GM19043 (cell line): ENCODE measurements around the gene DGCR6.
"Not testable (repeated sequence)": the region's sequence is repeated elsewhere in the genome, so short reads cannot be mapped to it uniquely, and the experiment has no call there.

ENCODE experiments used
- ATAC-seq: cut with Tn5 transposase; IDR thresholded peaks from one replicate; pipeline ENCODE4 v1.9.1; 2021; ENCODE audit warnings: low read depth; ENCODE audit not compliant: unreplicated experiment

The DGCR6 gene

GRCh38 chr22:18929459-18929858, 23.3 kb downstream of the DGCR6 start:
- ATAC-seq = no peak

- ATAC-seq = no peak
Observed at GRCh38 chr22:18931905-18932652, 26.0 kb downstream of the DGCR6 start.

GRCh38 chr22:18933914-18934313, 27.8 kb downstream of the DGCR6 start:
- ATAC-seq = no peak

- ATAC-seq = not testable (repeated sequence)
Observed at GRCh38 chr22:18934688-18935087, 28.6 kb downstream of the DGCR6 start.

- ATAC-seq = no peak
Observed at GRCh38 chr22:18935889-18936529, 29.9 kb downstream of the DGCR6 start, which contains the start of gene PRODH. PRODH (minus strand) TSS chr22:18936293; CDS start chr22:18936287, 6 bp downstream.

- not testable (repeated sequence) for ATAC-seq
Observed at GRCh38 chr22:18938691-18939090, 32.6 kb downstream of the DGCR6 start.

- ATAC-seq = not testable (repeated sequence)
Observed at GRCh38 chr22:18947105-18947504, 41.0 kb downstream of the DGCR6 start.

GRCh38 chr22:18947905-18948304, 41.8 kb downstream of the DGCR6 start:
- ATAC-seq = no peak

- ATAC-seq = no peak
Observed at GRCh38 chr22:18950141-18950540, 44.0 kb downstream of the DGCR6 start.

- no peak for ATAC-seq
Observed at GRCh38 chr22:18952022-18952421, 45.9 kb downstream of the DGCR6 start.

- not testable (repeated sequence) for ATAC-seq
Observed at GRCh38 chr22:18953128-18953527, 47.0 kb downstream of the DGCR6 start.

- ATAC-seq = not testable (repeated sequence)
Observed at GRCh38 chr22:18954303-18954989, 48.3 kb downstream of the DGCR6 start.

- no peak for ATAC-seq
Observed at GRCh38 chr22:18954990-18955571, 49.0 kb downstream of the DGCR6 start.

GRCh38 chr22:18955696-18956095, 49.6 kb downstream of the DGCR6 start:
- no peak for ATAC-seq

- ATAC-seq = not testable (repeated sequence)
Observed at GRCh38 chr22:18956121-18956895, 50.2 kb downstream of the DGCR6 start.

- not testable (repeated sequence) for ATAC-seq
Observed at GRCh38 chr22:18956956-18957355, 50.8 kb downstream of the DGCR6 start.

GRCh38 chr22:18957621-18958320, 51.7 kb downstream of the DGCR6 start:
- ATAC-seq = not testable (repeated sequence)

- not testable (repeated sequence) for ATAC-seq
Observed at GRCh38 chr22:18958321-18958705, 52.2 kb downstream of the DGCR6 start.

- not testable (repeated sequence) for ATAC-seq
Observed at GRCh38 chr22:18958738-18959137, 52.6 kb downstream of the DGCR6 start.

GRCh38 chr22:18959266-18959665, 53.1 kb downstream of the DGCR6 start:
- not testable (repeated sequence) for ATAC-seq
